NB4 (cell line): ENCODE measurements around the gene ZBTB7B.

Experiments
- POLR2A ChIP-seq: IDR thresholded peaks from 2 replicates; pipeline ENCODE4 v1.6.1; 2011; ENCODE audit warnings: mild to moderate bottlenecking; ENCODE audit not compliant: insufficient read length; ENCODE audit errors: extremely low read depth
- TF ChIP-seq, protein P1 (sequence below): IDR thresholded peaks from one replicate; pipeline ENCODE4 v1.5.1; 2012; ENCODE audit warnings: low read depth, low read length

DNA sequence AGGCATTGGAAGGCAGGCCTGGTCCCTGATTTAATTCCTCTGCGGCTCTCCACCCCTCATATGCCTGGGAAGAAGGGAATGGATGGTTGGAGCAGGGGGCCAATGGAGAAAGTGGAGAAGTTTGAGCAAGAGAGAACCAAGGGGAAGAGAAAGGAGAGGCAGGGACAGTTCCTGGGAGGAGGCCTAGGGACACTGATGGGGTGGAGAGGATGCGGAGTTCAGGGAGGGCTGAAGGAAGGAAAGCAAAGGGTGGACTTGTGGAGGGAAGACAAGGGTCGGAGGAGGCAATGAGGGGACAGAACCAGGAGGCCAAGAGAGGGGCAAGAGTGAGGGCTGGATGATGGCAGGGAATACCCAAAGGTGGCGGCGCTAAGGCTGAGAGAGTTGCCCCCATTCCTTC, 7.1 kb downstream of the ZBTB7B start:
- TF ChIP-seq POLR2A: no peak
- TF ChIP-seq, protein P1, sequence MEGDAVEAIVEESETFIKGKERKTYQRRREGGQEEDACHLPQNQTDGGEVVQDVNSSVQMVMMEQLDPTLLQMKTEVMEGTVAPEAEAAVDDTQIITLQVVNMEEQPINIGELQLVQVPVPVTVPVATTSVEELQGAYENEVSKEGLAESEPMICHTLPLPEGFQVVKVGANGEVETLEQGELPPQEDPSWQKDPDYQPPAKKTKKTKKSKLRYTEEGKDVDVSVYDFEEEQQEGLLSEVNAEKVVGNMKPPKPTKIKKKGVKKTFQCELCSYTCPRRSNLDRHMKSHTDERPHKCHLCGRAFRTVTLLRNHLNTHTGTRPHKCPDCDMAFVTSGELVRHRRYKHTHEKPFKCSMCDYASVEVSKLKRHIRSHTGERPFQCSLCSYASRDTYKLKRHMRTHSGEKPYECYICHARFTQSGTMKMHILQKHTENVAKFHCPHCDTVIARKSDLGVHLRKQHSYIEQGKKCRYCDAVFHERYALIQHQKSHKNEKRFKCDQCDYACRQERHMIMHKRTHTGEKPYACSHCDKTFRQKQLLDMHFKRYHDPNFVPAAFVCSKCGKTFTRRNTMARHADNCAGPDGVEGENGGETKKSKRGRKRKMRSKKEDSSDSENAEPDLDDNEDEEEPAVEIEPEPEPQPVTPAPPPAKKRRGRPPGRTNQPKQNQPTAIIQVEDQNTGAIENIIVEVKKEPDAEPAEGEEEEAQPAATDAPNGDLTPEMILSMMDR: no peak
